Raji (cell line): ENCODE data around the gene APCDD1.

Experiments
- POLR2A ChIP-seq: IDR thresholded peaks from 2 replicates; pipeline ENCODE4 v1.6.1; 2011; ENCODE audit warnings: low read depth, low read length, control low read depth; ENCODE audit not compliant: insufficient read depth

The APCDD1 gene

DNA sequence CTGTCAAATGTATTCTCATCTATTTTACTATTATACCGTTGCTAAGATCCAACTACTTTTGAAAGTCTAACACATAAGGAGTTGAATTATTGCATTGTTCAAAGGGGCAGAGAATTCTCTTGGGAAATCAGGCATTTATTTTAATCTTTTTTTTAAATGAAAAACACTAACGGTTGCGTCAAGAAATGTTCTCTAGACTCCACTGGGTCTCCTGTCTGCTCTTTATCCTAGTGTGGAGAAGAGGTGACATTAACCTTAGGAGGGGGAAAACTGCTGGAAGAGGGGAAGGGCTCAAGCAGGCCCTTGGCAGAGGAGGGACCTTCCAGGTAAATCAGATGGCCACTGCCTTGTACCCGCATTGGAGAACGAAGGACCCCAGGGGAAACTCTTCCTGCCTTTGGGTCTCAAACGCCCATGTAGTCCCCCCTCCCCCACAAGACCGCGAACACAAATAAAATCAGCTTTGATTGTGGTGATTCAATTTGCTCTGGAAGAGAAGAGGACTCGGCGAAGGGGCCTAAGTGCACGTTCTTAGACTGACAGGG, 1.1 kb upstream of the APCDD1 start:
- no peak for TF ChIP-seq POLR2A

DNA sequence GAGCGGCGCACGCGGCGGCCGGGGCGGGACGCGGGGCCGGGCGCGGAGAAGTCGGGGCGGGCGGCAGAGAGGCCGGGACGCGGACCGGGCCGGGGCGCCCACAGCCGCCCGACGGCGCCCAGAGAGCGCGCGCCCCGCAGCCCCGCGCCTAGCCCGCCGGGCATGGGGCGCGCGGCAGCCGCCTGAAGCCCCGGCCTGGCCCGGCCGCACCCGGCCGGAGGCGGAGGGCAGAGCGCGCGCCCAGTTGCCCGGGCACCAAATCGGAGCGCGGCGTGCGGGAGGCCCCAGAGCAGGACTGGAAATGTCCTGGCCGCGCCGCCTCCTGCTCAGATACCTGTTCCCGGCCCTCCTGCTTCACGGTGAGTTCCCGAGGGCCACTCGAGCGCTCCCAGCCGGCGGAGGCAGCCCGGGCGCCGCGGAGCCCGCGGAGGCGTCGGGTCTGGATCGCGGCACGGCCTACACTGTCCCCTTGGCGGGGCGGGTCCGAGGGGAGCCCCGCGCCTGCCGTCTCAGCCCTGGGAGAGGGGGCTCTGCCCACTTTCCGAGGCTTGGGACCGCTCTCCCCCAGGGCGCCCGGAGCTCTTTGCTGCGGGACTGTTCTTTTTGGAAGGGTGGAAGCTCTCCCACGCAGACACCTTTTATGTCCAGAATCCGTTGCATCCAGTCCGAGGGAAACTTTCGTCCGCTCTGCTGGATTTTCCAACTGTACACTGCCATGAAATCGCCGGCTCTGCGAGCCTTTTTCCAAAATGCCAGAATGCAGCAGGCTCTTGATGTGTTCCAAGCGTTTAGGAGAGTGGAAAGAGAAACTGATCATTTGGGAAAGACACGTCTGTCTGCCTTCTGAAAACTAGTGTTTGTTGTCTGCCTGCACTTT, 484 bp downstream of the APCDD1 start:
- no peak for TF ChIP-seq POLR2A

DNA sequence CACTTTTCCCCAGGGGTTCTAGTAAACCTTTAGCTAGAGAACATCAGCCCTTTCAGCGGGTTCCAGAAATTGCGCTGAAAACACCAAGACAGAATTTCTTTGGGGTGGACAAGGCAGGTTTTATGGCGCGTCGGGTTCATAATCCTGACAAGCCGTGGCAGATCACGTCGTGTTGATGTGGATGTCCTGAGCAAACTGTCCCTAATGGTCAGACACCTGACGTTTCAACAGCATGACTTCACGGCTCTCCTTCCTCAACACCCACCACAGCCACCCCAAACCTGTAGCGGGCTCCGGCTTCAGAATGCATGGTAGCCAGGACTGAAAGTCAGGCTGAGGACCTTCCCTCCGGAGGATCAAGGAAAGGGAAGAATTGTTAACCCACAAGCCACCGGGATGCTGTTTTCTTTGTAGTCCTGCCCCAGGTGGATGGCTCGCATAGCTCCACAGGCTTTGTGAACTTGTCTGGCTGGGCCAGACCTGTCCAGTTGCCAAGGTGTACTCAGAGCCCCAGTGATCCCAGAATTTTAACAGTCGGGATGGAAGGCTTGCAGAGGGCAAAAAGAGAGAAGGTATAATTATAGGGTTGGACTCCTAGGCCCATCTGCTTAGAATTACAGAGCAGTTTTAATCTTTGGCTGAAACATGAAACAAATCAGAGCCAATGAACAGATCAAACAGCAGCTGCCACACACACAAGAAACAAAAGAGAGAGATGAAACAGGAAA, 1.5 kb downstream of the APCDD1 start:
- no peak for TF ChIP-seq POLR2A

DNA sequence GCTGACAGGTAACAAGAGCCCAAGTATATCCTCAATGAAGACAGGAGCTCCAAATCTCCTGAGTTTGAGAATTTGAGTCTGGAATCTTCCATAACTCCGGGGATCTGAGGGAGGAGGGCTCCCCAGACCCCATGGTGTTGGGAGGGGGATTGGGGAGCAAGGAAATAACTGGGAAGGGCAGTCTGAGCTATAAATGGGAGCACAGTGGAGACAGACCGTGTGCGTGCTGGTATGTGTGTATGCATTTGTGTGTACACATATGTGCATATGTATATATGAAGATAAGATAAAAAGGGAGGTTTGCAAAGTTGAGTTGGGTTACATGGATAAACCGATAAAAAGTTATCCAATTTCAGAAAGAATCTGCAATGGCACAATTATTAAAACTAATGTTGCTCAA, 2.3 kb downstream of the APCDD1 start:
- TF ChIP-seq POLR2A = no peak

- TF ChIP-seq POLR2A = no peak
Observed at GRCh38 chr18:10457128-10457527, 2.7 kb downstream of the APCDD1 start.

DNA sequence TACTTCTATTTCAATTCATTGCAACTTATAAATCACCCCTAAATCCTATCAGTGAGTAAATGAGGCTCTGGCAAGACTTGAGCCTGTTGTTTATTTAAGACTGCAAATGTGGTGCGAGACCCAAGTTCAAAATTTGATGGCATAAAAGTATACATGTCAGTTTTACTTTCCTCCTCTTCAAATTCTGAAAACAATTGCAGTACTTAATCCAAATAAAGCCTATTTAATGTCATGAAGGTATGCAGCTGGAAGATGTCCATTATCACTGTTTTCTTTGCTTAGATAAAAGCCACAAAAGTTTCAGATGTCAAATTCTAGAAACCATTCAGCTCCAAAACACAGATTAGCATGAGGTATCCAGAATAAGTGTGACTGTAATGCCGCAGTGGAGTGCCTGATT, 3.3 kb downstream of the APCDD1 start:
- TF ChIP-seq POLR2A = no peak

DNA sequence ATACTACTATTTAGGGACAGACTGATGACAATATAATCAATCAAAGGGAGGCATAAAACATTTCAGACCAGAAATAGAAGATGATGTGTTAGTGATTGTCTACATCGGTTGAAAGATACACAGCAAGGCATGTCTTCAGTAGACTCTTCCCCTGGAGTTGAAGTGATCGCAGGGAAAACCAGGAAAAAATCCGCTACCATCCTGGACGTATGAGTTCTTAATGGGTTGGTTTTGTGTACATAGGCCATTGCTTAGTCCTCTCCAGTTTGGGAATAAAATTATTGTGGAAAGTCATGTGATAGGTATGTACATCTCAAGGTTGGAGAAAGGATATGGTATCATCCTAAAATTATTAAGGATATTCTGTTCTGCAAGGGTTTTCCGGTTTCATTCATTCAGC, 4.3 kb downstream of the APCDD1 start:
- no peak for TF ChIP-seq POLR2A

DNA sequence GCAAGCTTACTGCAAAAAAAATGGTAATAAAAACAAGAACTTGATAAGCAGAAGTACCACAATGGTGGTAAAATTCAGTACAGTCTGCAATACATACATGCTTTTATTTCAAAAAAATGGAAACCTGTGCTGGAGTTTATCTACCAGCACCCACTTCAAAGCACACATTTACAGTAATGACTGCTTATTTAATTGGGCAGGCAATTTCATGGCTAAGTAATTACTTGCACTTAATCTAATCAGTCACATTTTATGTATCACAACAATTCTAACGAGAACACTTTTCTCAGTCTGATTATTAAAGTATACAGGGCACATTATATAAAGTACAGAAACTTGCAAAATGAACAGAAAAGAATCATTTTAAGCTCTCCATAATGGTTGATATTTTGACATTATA, 5.2 kb downstream of the APCDD1 start:
- no peak for TF ChIP-seq POLR2A

- TF ChIP-seq POLR2A = no peak
Observed at GRCh38 chr18:10460414-10461018, 6.1 kb downstream of the APCDD1 start.

DNA sequence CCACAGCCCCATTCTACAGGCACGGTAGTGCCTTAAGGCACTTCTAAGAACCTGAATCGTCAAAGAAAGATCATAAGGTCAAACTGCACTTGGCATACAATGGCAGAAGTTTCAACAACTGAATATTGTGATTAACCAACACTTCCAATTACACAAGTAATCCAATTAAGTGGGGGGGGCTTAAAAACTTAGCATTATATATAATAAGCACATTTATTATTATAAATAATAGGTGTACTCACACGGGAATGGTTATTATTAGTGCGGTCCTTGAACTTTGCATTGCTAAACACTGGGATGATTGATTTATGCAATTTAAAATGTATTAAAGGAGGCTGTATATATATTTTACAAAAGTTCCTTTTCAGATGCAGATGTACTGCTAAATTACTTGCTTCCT, 7.6 kb downstream of the APCDD1 start:
- TF ChIP-seq POLR2A = no peak

DNA sequence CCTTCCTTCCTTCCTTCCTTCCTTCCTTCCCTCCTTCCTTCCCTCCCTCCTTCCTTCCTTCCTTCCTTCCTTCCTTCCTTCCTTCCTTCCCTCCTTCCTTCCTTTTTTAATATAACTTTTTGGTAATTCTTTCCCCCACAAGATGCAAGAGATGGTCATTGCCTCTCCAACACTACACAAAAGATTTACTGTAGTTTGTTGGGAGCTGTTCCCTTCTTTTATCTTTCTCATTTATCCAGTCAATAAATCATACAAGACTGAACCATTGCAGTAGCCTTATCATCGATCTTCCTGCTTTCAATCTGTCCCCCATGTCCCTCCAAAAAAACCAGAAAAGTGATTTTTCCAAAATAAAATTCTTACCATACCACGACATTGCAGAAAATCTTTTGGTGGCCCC, 8.2 kb downstream of the APCDD1 start:
- TF ChIP-seq POLR2A = no peak

DNA sequence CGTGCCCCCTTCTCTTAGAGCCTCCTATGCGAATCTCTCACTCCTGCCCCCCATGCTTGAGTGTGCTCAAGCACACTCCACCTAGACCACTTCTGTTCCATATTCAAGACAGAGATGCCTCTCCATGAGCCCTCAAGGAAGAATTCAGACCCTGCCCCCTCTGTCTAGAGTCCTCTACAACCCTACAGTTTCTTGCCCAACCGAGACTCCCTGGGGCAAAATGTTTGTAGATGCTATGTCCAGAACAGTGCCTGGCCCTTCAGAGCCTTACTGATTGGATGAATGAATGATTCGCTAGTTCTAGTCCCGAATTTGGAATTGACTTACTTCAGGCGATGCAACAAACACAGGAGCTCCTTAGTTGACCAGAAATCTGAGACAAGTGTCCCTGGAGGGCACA, 8.7 kb downstream of the APCDD1 start:
- no peak for TF ChIP-seq POLR2A

- TF ChIP-seq POLR2A = no peak
Observed at GRCh38 chr18:10463741-10464140, 9.3 kb downstream of the APCDD1 start.

DNA sequence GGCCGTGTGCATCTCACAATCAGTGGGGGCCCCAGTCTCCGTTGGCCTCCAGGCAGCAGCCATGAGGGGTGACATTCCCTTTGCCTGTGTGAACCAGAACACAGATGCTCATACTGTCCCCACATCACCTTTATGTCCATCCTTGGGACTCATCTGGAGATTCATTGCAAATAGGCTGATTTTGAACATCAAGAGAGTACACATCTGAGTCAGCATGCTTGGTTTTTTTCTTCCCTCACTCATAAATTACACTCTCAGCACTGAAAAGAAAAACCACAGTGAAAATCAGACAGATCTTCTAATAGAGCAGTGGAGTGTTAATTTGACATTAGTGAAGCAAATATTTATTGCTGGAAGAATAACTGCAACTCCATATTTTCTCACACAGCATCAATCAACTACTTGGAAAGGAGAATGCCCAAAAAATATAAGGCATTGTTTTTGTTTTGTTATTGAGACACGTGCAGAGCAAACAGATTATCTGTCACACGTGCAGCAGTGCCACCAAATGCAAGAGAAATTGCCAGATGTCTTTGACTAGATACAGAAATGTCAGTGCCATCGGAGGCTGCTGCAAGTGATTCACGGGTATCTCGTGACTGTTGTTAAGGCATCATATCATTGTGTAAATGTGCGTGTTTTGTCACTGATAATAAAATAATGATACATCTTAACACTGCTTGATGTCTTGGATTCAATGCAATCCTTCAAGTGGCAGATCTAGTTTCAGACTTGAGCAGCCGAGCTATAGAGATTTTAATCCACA, 10.9 kb downstream of the APCDD1 start:
- no peak for TF ChIP-seq POLR2A

DNA sequence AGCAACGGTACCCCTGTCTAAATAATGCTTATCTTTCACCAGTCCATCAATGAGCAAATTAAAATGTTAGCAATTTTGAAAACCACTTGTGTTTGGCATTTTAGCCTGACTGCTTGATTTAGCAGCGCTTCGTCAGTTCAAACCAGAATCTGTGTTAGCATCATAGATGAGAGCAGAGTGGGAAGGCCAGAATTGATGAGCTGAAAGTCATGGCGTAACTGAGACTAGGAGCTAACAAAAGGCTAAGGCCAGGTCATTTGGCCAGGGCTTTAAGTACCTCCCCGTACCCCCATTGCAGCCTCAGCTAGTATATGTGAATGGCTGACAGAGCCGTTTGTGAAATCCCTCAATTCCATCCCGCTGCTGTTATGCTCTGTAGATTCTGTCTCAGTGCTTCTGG, 16.0 kb downstream of the APCDD1 start:
- TF ChIP-seq POLR2A = no peak
